PC-3 (cell line): ENCODE results near the gene BCL2L13.

Experiments used
- CTCF ChIP-seq: fragments of 300-600 bp; sonication (generic); conservative IDR thresholded peaks from 2 replicates; pipeline ENCODE4 v1.5.1; 2017; ENCODE audit warnings: antibody characterized with exemption, low read depth, mild to moderate bottlenecking, low read length
- EZH2 ChIP-seq: fragments of 300-600 bp; sonication (generic); IDR thresholded peaks from one replicate; pipeline ENCODE4 v1.6.1; 2017; ENCODE audit warnings: antibody characterized with exemption, mild to moderate bottlenecking, low read length; ENCODE audit not compliant: unreplicated experiment

- TF ChIP-seq CTCF (no peak), EZH2 (no peak)
Measured at GRCh38 chr22:17717708-17718107, 79.2 kb downstream of the BCL2L13 start.
